HG02840 (cell line): Measurements from ENCODE around the gene PNPLA5.
"Not testable (repeated sequence)": the region's sequence is repeated elsewhere in the genome, so short reads cannot be mapped to it uniquely, and the experiment has no call there.

Experiments
- ATAC-seq: cut with Tn5 transposase; IDR thresholded peaks from one replicate; pipeline ENCODE4 v1.9.1; 2021; ENCODE audit warnings: mild to moderate bottlenecking, moderate library complexity, moderate number of reproducible peaks; ENCODE audit not compliant: unreplicated experiment, low FRiP score

PNPLA5 gene

DNA sequence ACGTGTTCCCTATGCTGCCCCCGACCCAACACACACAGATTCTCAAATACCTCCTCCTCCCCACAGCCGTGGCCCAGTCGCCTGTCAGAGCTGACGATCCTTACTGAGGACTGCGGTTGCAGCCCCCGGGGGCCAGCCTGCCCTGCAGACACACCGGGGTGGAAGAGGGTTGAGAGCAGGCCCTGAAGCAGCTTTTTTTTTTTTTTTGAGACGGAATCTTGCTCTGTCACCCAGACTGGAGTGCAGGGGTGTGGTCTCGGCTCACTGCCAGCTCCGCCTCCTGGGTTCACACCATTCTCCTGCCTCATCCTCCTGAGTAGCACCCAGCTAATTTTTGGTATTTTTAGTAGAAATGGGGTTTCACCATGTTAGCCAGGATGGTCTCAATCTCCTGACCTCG lies 11.2 kb upstream of the PNPLA5 start:
- ATAC-seq: not testable (repeated sequence)

GRCh38 chr22:43901976-43902643 lies 10.3 kb upstream of the PNPLA5 start:
- ATAC-seq: no peak

GRCh38 chr22:43900206-43900605 lies 8.4 kb upstream of the PNPLA5 start:
- ATAC-seq: no peak

DNA sequence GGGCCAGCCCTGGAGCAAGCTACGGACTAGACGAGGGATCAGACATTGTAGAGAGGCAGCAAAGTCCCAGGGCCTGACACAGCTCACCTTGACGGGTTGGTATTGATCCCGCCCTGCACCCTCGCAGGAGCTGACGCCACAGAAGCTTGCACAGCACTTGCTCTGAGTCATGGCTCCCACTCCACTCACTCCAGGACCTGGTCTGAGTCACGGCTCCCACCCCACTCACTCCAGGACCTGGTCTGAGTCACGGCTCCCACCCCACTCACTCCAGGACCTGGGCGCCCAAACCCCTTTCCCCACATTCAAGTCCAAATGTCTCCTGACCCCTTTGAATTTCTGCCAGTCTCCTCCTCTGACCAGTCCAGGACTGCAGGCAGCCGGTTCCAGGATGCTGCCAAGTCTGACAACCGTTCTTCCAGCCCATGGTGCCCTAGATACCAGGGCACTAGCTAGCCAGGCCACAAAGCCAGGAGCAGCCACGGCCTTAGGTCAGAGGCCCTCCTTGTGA lies 6.0 kb upstream of the PNPLA5 start:
- ATAC-seq: no peak

DNA sequence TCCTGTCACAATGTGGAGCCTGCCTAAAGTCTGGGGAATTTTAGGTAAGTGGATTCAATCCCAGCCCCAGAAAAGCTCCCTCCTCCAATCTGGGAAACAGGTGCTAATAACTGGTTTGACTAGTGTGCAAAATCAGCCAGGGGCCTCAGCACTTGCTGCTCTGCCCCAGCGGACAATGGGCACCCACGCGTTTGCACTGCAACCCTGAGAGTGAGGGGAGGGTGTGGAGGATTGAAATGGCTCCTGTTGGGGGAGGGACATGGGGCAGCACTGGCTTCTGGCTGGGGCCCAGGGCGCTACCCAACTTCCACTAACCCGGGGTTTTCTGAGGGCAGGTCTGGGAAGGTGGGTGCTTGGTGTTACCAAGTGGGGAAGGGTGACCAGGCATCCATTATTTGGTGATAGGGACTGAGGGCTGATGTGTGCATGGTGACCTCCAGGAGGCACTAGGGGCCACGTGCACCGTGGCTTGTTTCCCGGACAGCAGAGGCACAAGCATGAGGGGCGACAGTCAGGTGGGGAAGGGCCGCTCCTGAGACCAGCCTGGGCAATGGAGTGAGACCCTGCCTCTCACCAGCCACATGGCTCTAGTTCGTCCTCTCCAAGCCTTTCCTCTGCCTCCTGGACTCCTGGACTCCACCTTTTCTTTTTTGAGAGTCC lies 4.3 kb upstream of the PNPLA5 start:
- no peak for ATAC-seq

- no peak for ATAC-seq
Measured at GRCh38 chr22:43894122-43894521, 2.3 kb upstream of the PNPLA5 start.

DNA sequence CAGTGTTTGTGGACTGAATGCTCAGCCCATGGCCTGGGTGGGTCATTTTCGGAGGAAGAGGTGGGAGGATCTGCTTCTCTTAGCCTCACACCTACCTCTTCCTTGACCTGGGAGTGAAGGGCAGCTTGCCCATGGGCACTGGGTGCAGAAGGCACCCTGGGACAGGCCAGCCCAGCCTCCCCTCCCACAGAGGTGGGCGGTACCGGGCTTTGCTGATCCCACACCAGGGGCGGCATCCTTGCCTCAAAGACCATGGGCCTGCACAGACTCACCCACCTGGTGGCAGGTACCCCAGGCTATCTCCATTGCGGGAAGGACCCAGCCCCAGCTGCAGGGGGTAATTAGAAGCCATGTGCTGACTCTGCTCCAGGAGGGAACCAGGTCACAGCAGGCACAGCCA lies 1.5 kb upstream of the PNPLA5 start:
- ATAC-seq: no peak

GRCh38 chr22:43892183-43892894 lies 526 bp upstream of the PNPLA5 start:
- ATAC-seq: no peak

DNA sequence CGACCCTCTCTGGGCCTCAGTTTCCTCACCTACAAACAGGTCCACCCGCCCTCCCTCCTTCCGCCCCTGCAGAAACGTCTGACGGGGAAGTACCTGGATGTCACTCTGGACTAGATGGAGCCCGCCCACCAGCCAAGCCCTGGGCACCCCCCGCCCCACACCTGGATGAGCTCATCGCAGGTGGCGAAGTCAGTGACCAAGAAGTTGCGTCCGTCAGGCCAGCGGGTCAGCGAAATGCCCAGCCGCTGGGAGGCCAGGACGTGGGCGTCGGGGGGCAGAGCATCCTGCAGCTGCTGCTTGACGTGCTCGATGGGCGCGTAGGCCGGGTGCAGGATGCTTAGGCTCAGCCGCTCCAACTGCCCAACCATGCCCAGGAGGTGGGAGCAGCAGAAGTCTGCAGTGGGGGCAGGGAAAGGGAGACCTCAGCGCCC lies 897 bp downstream of the PNPLA5 start:
- ATAC-seq: no peak

GRCh38 chr22:43889860-43890253 lies 2.0 kb downstream of the PNPLA5 start:
- ATAC-seq: no peak

GRCh38 chr22:43889201-43889859 lies 2.5 kb downstream of the PNPLA5 start:
- ATAC-seq: no peak

DNA sequence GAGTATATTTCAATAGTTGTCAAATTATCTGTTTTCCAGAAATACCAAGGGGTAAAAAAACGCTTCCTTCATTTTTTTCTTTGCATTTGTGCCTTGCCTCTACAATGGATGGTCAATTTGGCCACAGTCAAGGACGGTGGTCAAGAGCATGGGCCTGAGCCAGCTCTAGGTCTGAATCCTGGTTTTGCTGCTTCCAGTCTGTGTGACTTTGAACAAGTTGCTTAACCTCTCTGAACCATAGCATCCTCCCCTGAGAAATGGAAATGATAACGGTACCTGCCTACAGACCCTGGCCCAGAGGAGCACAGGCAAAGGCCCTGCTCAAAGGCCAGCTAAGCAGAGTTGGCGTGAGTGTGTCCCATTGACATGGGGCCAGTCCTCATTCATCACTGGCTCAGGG lies 3.1 kb downstream of the PNPLA5 start:
- no peak for ATAC-seq

GRCh38 chr22:43887391-43887790 lies 4.4 kb downstream of the PNPLA5 start:
- ATAC-seq: no peak

DNA sequence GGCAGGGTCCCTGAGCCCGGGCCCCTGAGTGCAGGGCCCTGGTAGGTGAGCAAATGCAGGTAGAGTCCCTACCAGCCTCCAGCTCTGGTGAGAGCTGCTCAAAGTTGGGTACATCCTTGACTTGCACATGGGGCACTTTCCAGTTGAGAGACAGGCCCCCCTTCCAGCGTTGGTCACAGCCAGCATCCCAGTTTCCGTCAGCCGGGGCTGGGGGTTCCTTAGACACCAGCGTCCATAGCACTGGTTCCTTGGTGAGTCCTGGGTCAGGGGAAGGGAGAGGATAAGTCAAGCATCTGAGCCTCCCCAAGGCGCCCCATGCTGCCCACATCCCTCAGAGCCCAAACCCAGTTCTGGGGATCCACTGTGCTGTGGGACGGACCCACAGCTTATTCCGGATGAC lies 5.6 kb downstream of the PNPLA5 start:
- no peak for ATAC-seq

- no peak for ATAC-seq
Measured at GRCh38 chr22:43885786-43886185, 6.0 kb downstream of the PNPLA5 start.

GRCh38 chr22:43885319-43885671 lies 6.5 kb downstream of the PNPLA5 start:
- ATAC-seq: no peak

DNA sequence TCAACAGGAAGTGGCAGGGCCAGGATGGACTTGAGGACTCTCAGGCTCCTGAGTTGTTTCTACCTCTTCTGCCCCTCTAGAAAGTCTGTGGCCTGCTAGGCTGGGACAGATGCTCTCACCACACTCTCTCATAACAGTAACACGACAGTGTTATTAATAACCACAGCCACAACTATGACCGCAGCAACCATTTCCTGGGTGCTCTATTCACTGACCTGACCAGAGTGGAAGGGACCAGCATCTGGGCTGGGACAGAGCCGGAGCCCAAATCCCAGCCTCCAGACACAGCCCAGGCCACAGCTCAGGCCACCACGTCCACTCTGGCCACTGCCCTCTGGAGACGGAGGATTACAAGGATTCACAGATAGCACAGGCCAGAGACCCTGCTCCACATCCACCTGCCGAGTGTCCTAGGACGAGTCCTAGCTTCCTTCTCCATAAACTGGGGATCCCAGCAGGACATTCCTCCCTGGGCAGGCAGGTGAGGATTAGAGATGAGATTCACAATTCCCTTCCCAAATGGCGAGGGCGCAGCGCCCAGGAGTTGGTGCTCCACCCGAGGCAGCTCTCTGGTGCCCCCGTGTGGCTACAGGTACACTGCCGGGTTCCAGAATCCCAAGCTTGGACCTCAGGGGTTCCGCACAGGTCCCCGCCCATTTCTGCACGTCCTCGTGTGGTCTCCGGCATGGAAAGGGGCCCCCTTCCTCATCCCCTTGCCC lies 7.1 kb downstream of the PNPLA5 start:
- ATAC-seq: no peak

GRCh38 chr22:43883719-43884415 lies 7.9 kb downstream of the PNPLA5 start:
- ATAC-seq: no peak

DNA sequence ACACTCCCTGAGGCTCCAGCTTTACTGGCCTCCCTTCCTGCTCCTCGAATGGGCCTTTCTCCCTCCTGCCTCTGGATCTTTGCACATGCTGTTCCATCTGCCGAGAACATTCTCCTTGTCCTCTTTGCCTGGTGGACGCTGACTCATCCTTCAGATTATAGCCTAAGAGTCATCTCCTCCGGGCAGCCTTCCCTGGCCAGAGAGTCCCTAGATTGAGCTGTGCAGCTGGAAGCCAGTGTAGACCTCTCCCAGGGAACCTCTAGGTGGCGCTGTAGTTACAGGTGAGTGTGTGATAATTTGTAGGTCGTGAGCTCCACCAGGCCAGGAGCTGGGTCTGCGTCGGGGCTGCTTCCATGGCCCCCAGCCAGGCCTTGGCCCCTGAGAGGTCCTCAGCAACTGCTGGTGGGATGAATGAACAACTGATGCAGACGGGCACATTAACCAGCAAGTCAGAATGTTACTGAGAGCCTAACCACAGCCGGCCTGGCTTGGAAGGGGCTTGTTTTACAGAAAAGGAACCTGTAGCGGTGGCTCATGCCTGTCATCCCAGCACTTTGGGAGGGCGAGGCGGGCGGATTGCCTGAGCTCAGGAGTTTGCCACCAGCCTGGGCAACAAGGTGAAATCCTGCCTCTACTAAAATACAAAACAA lies 8.7 kb downstream of the PNPLA5 start:
- ATAC-seq: no peak
